Osteocyte (in vitro differentiated cells): Measurements from ENCODE around the gene PCDHB15. TPM values are rescaled to one million over a fixed set of nuclear protein-coding genes. Genes with fewer than 3 reads are reported as not detected.

Experiments used
- DNase-seq: peaks from one replicate; pipeline ENCODE4 v3.0.0; 2021; ENCODE audit warnings: mixed read lengths; ENCODE audit not compliant: unreplicated experiment; ENCODE audit errors: extremely low spot score
- H3K27ac Mint-ChIP-seq: one replicate; pipeline ENCODE4 v1.8.0; 2021; ENCODE audit warnings: mild to moderate bottlenecking, mixed read lengths; ENCODE audit not compliant: unreplicated experiment
- H3K27me3 Mint-ChIP-seq: one replicate; pipeline ENCODE4 v1.8.0; 2021; ENCODE audit warnings: mixed read lengths; ENCODE audit not compliant: unreplicated experiment
- H3K36me3 Mint-ChIP-seq: one replicate; pipeline ENCODE4 v1.8.0; 2021; ENCODE audit warnings: mixed read lengths; ENCODE audit not compliant: unreplicated experiment
- H3K4me1 Mint-ChIP-seq: one replicate; pipeline ENCODE4 v1.8.0; 2021; ENCODE audit warnings: mixed read lengths; ENCODE audit not compliant: unreplicated experiment
- H3K4me3 Mint-ChIP-seq: one replicate; pipeline ENCODE4 v1.8.0; 2021; ENCODE audit warnings: mild to moderate bottlenecking, moderate library complexity, mixed read lengths; ENCODE audit not compliant: unreplicated experiment
- H3K9me3 Mint-ChIP-seq: one replicate; pipeline ENCODE4 v1.8.0; 2021; ENCODE audit warnings: mixed read lengths; ENCODE audit not compliant: unreplicated experiment
- CTCF ChIP-seq: fragments of 200-600 bp; sonication (generic); IDR thresholded peaks from 2 replicates; pipeline ENCODE4 v1.5.0; 2021; ENCODE audit warnings: antibody characterized with exemption, mild to moderate bottlenecking, moderate library complexity
- total RNA-seq: library from RNA; stranded (reverse); gene quantifications from 2 replicates; pipeline ENCODE4 v1.2.1, GENCODE V29; 2021

Gene PCDHB15
- total RNA-seq, 1 donor from 2014 or later, result 4.3 TPM

DNA sequence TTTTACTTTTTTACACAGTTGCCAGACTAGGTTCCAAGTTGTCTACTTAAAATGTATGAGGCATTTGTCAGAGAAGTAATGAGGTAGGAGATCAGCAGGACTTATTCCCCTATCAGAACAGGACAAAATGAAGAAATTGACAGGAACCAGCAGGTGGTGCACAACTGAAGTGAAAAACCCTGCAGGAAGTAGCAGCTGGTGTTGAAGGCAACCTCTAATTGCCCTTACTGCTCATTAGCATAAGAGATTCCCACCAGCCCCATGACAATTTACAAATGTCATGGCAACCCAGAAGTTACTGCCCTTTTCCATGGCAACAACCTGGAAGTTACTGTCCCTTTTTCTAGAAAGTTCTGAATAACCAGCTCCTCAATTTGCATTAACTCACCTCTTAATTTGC, 5.4 kb downstream of the PCDHB15 start:
- Mint-ChIP-seq H3K9me3 (peaks cover 49% of the 10 kb centered on the region), H3K4me3 (no peak overlapping the region), H3K27me3 (no peaks in the 10 kb centered on the region), H3K36me3 (peaks cover 24% of the 10 kb centered on the region), H3K4me1 (no peaks in the 10 kb centered on the region), H3K27ac (no peak overlapping the region)
- TF ChIP-seq CTCF, result no peak
- no peak for DNase-seq

- Mint-ChIP-seq H3K36me3 (peaks cover 45% of the 10 kb centered on the region), H3K4me1 (no peaks in the 10 kb centered on the region), H3K9me3 (peaks cover 67% of the 10 kb centered on the region), H3K27me3 (no peaks in the 10 kb centered on the region), H3K27ac (no peak overlapping the region), H3K4me3 (no peak overlapping the region)
- DNase-seq, result no peak
- TF ChIP-seq CTCF, result no peak
Observed at GRCh38 chr5:141258464-141258863, 13.3 kb downstream of the PCDHB15 start.

- H3K27me3 Mint-ChIP-seq, result no peaks in the 10 kb centered on the region
- H3K36me3 Mint-ChIP-seq, result peaks cover 44% of the 10 kb centered on the region
- peaks cover 65% of the 10 kb centered on the region for H3K9me3 Mint-ChIP-seq
- DNase-seq, result no peak
- H3K4me1 Mint-ChIP-seq, result no peaks in the 10 kb centered on the region
- TF ChIP-seq CTCF, result no peak
- H3K4me3 Mint-ChIP-seq, result no peak overlapping the region
- H3K27ac Mint-ChIP-seq, result no peak overlapping the region
Observed at GRCh38 chr5:141258948-141259347, 13.8 kb downstream of the PCDHB15 start.

- Mint-ChIP-seq H3K27ac (no peak overlapping the region), H3K36me3 (peaks cover 38% of the 10 kb centered on the region), H3K9me3 (peaks cover 55% of the 10 kb centered on the region)
Observed at GRCh38 chr5:141260458-141261237, 15.5 kb downstream of the PCDHB15 start.

GRCh38 chr5:141261238-141261546, 16.0 kb downstream of the PCDHB15 start:
- DNase-seq, result no peak
- H3K36me3 Mint-ChIP-seq, result peaks cover 35% of the 10 kb centered on the region
- peaks cover 55% of the 10 kb centered on the region for H3K9me3 Mint-ChIP-seq
- no peaks in the 10 kb centered on the region for H3K27me3 Mint-ChIP-seq
- TF ChIP-seq CTCF, result no peak
- H3K4me3 Mint-ChIP-seq, result no peak overlapping the region
- no peak overlapping the region for H3K27ac Mint-ChIP-seq
- H3K4me1 Mint-ChIP-seq, result no peaks in the 10 kb centered on the region

More at GRCh38 chr5:141260458-141261237, 15.5 kb downstream of the PCDHB15 start:
- no peaks in the 10 kb centered on the region for H3K27me3 Mint-ChIP-seq
- no peak for DNase-seq
- no peak overlapping the region for H3K4me3 Mint-ChIP-seq
- no peak for TF ChIP-seq CTCF
- no peaks in the 10 kb centered on the region for H3K4me1 Mint-ChIP-seq
